CD4-positive, alpha-beta T cell treated with Interleukin-6 for 4 hours (primary cell): ENCODE measurements around the gene CBFA2T2.
"Not testable (repeated sequence)": the region's sequence is repeated elsewhere in the genome, so short reads cannot be mapped to it uniquely, and the experiment has no call there.

Source experiments
- DNase-seq: peaks from one replicate; pipeline ENCODE4 v3.0.0-alpha.2; 2020; ENCODE audit warnings: mixed read lengths

The CBFA2T2 gene

GRCh38 chr20:33508015-33508414, 18.1 kb downstream of the CBFA2T2 start:
- DNase-seq: not testable (repeated sequence)

DNA sequence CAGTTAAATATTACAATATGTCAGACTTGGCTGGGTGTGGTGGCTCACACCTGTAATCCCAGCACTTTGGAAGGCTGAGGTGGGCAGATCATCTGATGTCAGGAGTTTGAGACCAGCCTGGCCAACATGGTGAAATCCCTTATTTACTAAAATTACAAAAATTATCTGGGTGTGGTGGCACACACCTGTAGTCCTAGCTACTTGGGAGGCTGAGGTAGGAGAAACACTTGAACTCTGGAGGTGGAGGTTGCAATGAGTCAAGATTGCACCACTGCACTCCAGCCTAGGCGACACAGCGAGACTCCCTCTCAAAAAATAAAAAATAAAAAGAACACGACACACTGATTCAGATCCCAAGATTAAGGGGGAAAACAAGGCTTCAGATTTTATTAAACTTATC, 19.2 kb downstream of the CBFA2T2 start:
- DNase-seq: not testable (repeated sequence)

DNA sequence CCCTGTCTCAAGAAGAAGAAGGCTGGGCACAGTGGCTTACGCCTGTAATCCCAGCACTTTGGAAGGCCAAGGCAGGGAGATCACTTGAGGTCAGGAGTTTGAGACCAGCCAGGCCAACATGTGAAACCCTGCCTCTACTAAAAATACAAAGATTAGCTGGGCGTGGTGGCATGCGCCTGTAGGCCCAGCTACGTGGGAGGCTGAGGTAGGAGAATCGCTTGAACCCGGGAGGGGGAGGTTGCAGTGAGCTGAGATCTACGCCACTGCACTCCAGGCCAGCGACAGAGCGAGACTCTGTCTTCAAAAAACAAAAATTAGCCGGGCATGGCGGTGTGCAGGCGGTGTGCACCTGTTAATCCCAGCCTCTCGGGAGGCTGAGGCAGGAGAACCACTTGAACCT, 22.0 kb downstream of the CBFA2T2 start:
- not testable (repeated sequence) for DNase-seq

DNA sequence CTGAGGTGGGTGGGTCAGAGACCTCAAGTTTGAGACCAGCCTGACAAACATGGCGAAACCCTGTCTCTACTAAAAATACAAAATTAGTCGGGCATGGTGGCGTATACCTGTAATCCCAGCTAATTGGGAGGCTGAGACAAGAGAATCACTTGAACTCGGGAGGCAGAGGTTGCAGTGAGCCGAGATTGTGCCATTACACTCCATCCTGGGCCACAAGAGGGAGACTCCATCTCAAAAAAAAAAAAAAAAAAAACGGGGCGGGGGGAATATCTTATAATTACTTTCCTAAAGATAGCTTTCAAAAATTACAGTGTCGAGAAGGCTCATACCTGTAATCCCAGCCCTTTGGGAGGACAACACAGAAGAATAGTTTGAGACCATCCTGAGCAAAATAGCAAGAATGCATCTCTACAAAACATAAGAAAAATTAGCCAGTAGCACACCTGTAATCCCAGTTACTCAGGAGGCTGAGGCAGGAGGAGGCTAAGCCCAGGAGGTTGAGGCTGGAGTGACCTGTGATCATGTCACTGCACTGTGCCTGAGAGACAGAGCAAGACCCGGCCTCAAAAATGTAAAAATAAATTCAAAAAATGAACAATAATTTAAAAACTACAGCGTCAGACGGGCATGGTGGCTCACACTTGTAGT, 25.8 kb downstream of the CBFA2T2 start:
- no peak for DNase-seq

GRCh38 chr20:33516882-33517281, 27.0 kb downstream of the CBFA2T2 start:
- DNase-seq: no peak

DNA sequence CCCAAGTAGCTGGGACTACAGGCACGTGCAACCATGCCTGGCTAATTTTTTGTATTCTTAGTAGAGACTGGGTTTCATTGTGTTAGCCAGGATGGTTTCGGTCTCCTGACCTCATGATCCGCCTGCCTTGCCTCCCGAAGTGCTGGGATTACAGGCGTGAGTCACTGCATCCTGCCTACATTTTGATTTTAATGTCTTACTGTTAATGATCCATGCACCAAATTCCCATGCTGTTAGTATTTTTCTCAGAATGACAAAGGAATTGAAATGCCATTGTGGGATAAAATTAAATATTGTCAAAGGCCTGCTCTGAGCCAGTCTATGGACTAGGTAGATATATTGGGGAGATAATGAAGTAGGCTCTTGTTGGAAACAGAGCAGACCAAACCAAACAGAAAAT, 28.2 kb downstream of the CBFA2T2 start:
- DNase-seq: no peak

- DNase-seq: no peak
Measured at GRCh38 chr20:33521461-33521860, 31.6 kb downstream of the CBFA2T2 start.

GRCh38 chr20:33522256-33522820, 32.4 kb downstream of the CBFA2T2 start:
- DNase-seq: peak; percentile 3

- no peak for DNase-seq
Measured at GRCh38 chr20:33524261-33524660, 34.4 kb downstream of the CBFA2T2 start.

GRCh38 chr20:33526769-33527168, 36.9 kb downstream of the CBFA2T2 start:
- no peak for DNase-seq

DNA sequence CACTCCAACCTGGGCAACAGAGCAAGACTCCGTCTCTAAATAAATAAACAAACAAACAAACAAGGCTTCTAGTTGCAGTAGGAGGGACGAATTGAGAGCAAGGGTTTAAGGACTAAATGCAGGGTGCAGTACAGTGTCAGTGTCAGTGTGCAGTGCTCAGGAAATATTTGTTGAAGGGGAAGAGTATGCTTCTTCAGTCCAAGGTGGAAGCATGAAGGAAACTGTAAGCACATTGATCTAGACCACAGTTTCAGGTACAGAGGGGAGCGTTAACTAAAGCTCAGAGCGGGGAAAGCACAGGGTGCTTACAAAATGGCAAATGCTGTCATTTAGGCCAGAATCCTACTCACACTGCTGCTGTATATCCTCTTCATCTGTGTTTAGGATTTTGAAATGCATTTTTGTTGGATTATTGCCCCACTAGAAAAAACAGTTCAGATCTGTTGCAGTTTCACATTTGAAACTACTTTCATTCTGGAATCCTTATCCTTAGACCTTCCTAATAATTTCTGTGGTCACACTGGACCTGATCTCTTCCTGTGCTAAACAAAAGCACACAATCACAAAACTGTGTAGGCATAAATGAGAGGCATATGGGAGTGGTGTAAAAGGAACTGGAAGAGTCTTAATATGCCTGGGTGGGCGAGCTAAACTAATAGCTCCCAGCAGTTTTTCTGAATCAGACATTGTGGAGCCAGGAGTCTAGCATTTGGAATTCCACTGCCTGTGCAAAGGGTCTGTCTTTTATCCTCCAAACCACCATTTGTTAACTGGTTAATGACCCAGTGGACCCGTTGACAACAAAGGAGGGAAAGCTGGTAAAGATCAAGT, 41.4 kb downstream of the CBFA2T2 start:
- DNase-seq: no peak

GRCh38 chr20:33531885-33532284, 42.0 kb downstream of the CBFA2T2 start:
- DNase-seq: no peak

DNA sequence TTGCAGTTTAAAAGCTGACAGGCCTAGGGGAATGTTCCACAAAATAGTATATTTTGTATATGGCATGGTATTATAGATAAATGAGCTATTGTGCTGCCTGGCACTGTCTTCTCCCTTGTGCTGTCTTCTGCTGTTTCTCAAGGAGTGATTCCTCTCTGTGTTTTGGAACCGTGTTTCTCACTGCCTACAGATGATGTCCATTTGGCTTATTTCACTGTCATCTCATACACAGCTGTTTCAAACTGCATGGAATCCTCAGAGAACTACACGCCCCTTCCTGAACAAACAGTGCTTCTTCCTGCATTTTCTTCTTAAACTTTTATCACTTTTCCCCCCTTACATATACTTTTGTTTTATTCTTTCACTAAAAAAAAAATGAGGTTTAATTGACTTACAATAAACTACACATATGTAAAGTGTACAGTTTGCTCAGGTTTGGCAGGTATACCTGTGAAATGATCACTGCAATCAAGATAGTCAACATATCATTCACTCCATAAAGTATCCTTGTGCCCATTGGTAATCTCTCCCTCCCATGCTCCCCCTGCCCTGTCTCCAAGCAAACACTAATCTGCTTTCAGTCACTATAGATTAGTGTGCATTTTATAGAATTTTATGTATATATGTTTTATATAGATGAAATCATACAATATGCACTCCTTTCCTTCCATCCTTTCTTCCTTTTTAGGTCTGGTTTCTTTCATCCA, 43.0 kb downstream of the CBFA2T2 start:
- no peak for DNase-seq

DNA sequence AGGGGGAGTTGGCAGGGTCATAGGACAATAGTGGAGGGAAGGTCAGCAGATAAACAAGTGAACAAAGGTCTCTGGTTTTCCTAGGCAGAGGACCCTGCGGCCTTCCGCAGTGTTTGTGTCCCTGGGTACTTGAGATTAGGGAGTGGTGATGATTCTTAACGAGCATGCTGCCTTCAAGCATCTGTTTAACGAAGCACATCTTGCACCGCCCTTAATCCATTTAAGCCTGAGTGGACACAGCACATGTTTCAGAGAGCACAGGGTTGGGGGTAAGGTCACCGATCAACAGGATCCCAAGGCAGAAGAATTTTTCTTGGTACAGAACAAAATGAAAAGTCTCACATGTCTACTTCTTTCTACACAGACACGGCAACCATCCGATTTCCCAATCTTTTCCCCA, 45.8 kb downstream of the CBFA2T2 start:
- not testable (repeated sequence) for DNase-seq

DNA sequence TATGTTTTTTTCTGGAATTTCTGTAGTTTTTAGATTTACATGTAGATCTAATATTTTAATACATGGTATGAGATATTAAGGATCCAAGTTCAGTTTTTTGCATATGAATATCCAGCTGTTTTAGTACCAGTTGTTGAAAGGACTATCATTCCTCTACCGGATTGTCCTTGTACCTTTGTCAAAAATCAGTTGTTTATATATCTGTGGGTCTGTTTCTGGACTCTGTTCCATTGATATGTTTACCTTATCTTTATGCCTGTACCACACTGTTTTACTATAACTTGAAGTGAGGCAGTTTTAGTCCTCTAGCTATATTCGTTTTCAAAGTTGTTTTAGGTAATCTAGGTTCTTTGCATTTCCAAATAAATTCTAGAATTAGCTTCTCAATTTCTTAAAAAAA, 47.7 kb downstream of the CBFA2T2 start:
- no peak for DNase-seq

GRCh38 chr20:33539129-33539528, 49.2 kb downstream of the CBFA2T2 start:
- DNase-seq: no peak

GRCh38 chr20:33540427-33540826, 50.5 kb downstream of the CBFA2T2 start:
- DNase-seq: no peak

DNA sequence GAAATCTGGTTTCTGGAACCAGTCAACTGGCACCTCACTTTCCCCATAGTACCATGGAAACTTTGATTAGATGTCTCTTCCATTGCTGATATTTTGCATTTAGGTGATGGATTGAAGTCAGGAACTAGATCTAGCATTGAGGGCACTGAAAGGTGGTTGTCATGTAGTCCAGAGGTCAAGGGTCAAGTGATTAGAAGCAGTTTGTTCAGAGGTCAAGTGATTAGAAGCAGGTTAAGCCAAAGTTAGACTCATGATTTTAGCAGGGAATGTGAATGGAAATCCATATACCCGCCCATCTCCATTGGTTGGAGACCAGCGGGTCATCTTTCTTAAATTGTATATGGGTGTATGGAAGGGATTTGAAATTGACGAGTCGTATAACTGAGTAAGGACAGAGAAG, 51.2 kb downstream of the CBFA2T2 start:
- no peak for DNase-seq

DNA sequence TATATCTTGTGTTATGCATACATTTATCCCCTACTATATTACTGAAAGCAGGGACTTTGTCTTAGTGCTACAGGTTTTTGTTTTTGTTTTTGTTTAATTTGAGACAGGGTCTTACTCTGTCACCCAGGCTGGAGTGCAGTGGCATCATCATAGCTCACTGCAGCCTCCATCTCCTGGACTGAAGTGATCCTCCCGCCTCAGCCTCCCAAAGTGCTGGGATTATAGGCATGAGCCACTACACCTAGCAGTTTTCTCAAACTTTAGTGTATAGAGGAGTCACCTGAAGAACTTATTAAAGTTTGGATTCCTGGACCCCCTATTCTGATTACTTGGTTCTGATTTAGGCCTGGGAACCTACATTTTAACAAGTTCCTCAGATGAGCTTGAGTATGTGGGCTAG, 51.9 kb downstream of the CBFA2T2 start:
- no peak for DNase-seq

DNA sequence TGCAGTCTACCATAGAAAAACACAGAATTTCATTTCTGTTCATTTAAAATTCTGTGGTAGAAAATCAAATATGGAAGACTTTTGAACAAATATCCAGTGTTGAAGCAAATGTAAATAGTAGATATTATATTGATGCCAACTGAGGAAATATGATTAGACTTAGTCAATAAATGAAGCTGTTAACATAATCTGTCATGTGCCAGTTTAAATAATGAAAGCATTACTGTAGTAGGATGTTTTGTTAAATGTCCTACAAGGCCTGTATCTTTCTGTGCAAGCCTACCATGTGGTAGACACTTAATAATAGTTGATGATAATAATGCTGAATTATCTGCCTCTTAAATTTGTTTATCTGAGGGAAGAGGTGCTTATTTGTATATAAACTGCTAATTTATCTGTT, 55.9 kb downstream of the CBFA2T2 start:
- DNase-seq: no peak

GRCh38 chr20:33549229-33549999, 59.5 kb downstream of the CBFA2T2 start:
- DNase-seq: no peak

DNA sequence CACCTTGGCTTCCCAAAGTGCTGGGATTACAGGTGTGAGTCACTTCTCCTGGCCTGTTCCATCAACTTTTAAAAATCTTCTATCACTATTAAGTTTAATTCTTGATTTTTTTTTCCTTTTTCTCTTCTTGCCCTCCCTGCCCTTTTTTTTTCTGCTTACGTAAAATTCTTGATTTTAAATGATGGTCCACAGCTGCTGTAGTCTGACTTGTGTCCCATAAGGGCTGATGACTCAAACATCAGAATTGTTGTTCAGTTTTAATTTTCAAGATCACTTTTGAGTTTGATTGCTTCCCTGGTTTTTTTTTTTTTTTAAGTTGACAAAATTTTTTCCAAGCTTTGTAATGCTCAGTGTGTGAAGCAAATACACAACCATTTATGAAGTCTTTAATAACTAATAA, 61.9 kb downstream of the CBFA2T2 start:
- DNase-seq: no peak

DNA sequence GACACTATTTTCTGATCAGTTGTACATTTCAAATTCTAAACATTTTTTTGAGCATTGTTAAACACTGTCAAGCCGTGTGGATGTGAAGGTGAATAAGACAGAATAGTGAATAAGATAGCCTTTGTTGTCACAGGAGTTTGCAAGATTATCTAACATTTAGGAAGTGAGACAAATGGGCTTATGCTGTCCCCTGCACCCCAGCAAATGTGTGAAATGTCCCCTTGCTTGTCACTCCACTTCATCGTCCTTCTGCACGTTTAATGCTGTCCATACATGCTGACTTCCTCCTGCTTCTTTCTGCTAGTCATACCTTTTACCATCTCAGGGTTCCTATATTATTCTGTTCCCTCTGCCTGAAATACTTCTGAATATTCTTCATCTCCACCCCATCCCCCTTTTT, 62.6 kb downstream of the CBFA2T2 start:
- DNase-seq: no peak
